Colonic mucosa (tissue), 4 donors: Measurements from ENCODE around the gene BORCS5. TPM values are rescaled to one million over a fixed set of nuclear protein-coding genes. Genes with fewer than 3 reads are reported as not detected.
"Not testable (repeated sequence)": the region's sequence is repeated elsewhere in the genome, so short reads cannot be mapped to it uniquely, and the experiment has no call there.

ENCODE experiments used
- DNase-seq: peaks from one replicate; pipeline ENCODE4 v3.0.0-alpha.2; 2020
- H3K27ac ChIP-seq: fragments of 200-600 bp; one replicate; pipeline ENCODE4 v1.8.0; 2021
- H3K27me3 ChIP-seq: fragments of 200-600 bp; one replicate; pipeline ENCODE4 v1.8.0; 2021
- H3K36me3 ChIP-seq: fragments of 200-600 bp; one replicate; pipeline ENCODE4 v1.8.0; 2021
- H3K4me1 ChIP-seq: fragments of 200-600 bp; one replicate; pipeline ENCODE4 v1.8.0; 2021; ENCODE audit warnings: mild to moderate bottlenecking
- H3K4me3 ChIP-seq: fragments of 200-600 bp; one replicate; pipeline ENCODE4 v1.8.0; 2021
- H3K9ac ChIP-seq, 2 donors: one replicate each; pipeline ENCODE4 v1.7.0; 2013; ENCODE audit warnings: control low read depth in 2 of 2, low read depth in 2 of 2, low read length in 2 of 2
- H3K9me3 ChIP-seq: fragments of 200-600 bp; one replicate; pipeline ENCODE4 v1.8.0; 2021
- intact Hi-C: fragments of 100-400 bp; cut with DNase I; formaldehyde crosslinking; loops from one replicate; pipeline ENCODE4 v1.14.1; 2022
- total RNA-seq, 2 donors: library from RNA; stranded (reverse); fragmentation: NEBNext Ultra II Directional in 1 of 2; extraction: Animal tissue kit (Norgen Biotek cat#: 25700) in 1 of 2; gene quantifications; one replicate each; pipeline ENCODE4 v1.2.1, GENCODE V29; 2021
- TF ChIP-seq, protein P1 (sequence below): fragments of 200-600 bp; IDR thresholded peaks from one replicate; pipeline ENCODE4 v1.8.0; 2022; ENCODE audit warnings: antibody characterized with exemption, mild to moderate bottlenecking
- donor health status: healthy.
- donor health status: DM: no; HTN: no; CAD: no.
- donor health status: DM: no; HTN: no; CAD: no.

The BORCS5 gene
- total RNA-seq, result 10 to 100 TPM; 10.7 to 12.4 TPM

DNA sequence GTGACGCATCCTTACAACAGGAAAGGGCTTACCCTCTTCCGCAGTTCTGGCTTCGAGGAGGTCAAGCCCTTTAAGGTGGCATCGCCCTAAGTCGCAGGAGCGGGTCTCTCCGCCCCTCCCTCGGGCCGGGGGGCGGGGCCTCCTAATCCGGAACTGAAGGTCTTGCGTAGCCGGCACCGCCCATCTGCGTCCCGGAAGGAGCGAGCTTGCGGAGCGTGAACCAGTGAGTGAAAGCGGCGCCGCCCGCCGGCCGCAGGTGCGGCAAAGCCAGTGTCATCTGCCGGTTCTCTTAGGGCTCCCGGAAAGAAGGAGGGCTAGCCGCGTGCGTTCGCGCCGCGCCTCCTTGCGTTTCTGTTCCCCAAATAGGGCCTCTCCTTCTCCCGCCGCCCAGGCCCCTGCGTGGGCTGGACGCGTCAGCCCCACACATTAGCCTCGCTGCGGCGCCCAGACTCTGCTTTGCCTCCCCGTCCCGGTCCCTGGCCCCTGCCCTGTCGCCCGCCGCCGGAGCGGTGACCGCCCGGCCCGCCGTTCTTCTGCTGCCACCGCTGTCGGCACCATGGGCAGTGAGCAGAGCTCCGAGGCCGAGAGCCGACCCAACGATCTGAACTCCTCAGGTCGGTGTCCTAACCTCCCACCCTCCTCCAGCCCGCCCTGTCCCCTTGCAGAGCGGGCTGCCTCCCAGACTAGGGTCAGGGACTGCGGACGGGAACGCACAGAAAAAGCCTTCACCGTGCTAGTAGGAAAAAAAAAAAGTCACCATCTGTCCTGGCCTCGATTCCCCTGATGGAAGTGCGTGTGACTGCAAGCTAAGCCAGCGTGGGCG, at the start of gene BORCS5:
Gene BORCS5, plus strand, starts transcription at position 183 of the 823 bp plus-strand sequence. Its CDS starts 374 bp downstream, at position 557.
- no peaks in the 10 kb centered on the region for H3K9me3 ChIP-seq
- TF ChIP-seq, protein P1, sequence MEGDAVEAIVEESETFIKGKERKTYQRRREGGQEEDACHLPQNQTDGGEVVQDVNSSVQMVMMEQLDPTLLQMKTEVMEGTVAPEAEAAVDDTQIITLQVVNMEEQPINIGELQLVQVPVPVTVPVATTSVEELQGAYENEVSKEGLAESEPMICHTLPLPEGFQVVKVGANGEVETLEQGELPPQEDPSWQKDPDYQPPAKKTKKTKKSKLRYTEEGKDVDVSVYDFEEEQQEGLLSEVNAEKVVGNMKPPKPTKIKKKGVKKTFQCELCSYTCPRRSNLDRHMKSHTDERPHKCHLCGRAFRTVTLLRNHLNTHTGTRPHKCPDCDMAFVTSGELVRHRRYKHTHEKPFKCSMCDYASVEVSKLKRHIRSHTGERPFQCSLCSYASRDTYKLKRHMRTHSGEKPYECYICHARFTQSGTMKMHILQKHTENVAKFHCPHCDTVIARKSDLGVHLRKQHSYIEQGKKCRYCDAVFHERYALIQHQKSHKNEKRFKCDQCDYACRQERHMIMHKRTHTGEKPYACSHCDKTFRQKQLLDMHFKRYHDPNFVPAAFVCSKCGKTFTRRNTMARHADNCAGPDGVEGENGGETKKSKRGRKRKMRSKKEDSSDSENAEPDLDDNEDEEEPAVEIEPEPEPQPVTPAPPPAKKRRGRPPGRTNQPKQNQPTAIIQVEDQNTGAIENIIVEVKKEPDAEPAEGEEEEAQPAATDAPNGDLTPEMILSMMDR, result no peak
- peak within 1 kb of the TSS; percentile 79 to 96 for H3K9ac ChIP-seq
- no peaks in the 10 kb centered on the region for H3K27me3 ChIP-seq
- no peaks in the 10 kb centered on the region for H3K36me3 ChIP-seq
- H3K4me3 ChIP-seq, result peak within 1 kb of the TSS; percentile 52
- intact Hi-C loops, result no loop called here
- H3K4me1 ChIP-seq, result no peaks in the 10 kb centered on the region
- H3K27ac ChIP-seq, result peak within 1 kb of the TSS; percentile 92
- peak; percentile 99 for DNase-seq

DNA sequence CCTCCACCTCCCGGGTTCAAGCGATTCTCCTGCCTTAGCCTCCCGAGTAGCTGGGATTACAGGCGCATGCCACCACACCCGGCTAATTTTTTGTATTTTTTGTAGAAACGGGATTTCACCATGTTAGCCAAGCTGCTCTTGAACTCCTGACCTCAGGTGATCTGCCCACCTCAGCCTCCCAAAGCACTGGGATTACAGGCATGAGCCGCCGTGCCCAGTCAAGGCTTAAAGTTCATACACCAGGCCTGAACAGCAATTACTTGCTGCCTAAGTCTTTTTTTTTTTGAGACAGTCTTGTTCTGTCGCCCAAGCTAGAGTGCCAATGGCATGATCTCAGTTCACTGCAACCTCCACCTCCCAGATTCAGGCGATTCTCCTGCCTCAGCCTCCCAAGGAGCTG, 46.2 kb upstream of the BORCS5 start:
- H3K9ac ChIP-seq, H3K9me3 ChIP-seq, H3K4me3 ChIP-seq, DNase-seq, H3K36me3 ChIP-seq, intact Hi-C loops, H3K27ac ChIP-seq, H3K4me1 ChIP-seq, H3K27me3 ChIP-seq: not testable (repeated sequence)

DNA sequence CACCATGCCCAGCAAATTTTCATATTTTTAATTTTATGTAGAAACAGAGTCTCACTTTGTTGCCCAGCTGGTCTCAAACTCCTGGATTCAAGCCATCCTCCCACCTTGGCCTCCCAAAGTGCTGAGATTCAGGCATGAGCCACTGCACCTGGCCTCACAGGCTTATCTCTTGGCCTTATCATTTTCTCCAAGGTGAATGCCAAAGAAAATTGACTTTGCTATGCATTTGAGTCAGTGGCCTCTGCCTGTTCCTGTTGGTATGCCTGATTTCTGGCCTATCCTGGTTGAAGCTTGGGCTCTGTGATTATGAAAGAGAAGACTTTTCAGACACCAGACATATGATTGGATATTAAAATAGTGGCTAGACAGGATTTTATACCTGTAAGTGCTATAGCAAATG, 41.0 kb upstream of the BORCS5 start:
- Histone ChIP-seq H3K4me3 (no peak overlapping the region), H3K36me3 (no peaks in the 10 kb centered on the region), H3K9ac (no peak overlapping the region), H3K9me3 (no peaks in the 10 kb centered on the region), H3K27ac (no peak overlapping the region), H3K4me1 (no peaks in the 10 kb centered on the region), H3K27me3 (no peaks in the 10 kb centered on the region)
- no peak for DNase-seq
- intact Hi-C loops, result no loop called here
- TF ChIP-seq, protein P1, result no peak

DNA sequence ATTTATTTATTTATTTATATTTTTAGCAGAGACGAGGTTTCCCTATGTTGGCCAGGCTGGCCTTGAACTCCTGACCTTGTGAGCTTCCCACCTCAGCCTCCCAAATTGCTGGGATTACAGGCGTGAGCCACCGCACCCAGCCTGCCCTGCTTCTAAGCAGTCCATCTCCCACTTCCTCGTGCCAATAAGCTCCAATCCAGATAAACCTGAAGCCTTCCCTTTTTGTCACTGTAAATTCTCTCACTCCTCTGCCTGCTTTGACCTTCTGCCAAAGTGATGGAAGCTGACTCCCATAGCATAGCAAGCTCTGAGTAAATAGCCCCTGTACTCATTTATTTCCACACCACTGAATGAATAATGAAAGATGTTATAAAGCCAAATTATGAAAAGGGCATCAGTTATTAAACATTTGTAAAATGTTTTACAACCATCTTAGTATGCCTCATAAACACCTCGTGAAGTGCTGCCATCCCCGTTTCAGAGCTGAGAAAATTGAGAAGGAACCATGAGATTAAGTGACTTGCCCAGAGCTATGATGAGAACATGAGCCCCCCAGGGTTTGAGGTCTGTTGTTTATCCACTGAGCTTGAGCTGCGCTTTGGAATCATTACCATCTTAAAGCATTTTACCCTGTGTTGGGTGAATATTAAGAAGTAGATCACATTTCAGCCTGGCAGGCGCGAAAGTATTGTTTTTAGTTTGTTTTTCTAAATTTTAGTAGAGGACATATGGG, 37.3 kb upstream of the BORCS5 start:
- H3K9ac ChIP-seq, result peak overlapping the region; percentile 24 to 28
- TF ChIP-seq, protein P1, result no peak
- no peaks in the 10 kb centered on the region for H3K27me3 ChIP-seq
- no peaks in the 10 kb centered on the region for H3K9me3 ChIP-seq
- peak; percentile 44 for DNase-seq
- H3K4me1 ChIP-seq, result no peaks in the 10 kb centered on the region
- no peak overlapping the region for H3K4me3 ChIP-seq
- H3K27ac ChIP-seq, result peak overlapping the region; percentile 3
- intact Hi-C loops, result no loop called here
- no peaks in the 10 kb centered on the region for H3K36me3 ChIP-seq

DNA sequence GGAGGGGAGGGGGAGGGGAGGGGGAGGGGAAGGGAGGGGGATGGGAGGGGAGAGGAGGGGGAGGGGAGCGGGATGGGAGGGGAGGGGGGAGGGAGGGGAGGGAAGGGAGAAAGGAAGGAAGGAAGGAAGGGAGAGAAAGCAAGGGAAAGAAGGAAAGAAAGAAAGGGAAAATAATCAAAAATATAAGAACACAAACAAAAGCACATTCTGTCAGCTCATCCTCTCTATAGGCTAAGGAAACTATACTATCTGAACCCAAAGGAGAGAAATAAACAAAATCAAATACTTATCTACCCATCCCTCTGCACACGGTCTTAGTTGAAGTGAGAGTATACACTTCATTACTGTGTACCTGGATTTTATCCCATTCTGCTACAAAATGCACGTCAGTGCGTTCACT, 33.8 kb upstream of the BORCS5 start:
- TF ChIP-seq, protein P1, result no peak
- Histone ChIP-seq H3K36me3 (no peaks in the 10 kb centered on the region), H3K4me1 (no peaks in the 10 kb centered on the region), H3K9me3 (no peaks in the 10 kb centered on the region), H3K9ac (no peak overlapping the region), H3K4me3 (no peak overlapping the region), H3K27ac (no peak overlapping the region), H3K27me3 (no peaks in the 10 kb centered on the region)
- intact Hi-C loops, result no loop called here
- no peak for DNase-seq

DNA sequence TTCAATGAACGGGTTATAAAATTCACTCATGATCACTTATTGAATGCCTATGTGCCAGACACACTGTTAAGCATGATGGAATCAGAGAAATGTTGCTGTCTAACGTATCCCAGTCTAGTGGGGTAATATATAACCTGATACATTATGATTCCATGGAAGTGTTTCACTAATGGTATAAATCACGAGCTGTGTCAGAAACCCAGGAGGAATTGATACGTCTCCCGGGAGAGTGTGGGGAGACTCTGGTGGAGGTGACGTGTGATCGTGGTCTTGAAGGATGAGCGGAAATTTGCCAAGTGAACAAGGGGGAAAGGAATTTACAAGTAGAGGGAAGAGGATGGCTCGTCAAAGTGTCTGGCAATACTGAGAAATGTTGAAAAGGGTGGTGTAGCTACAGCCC, 33.3 kb upstream of the BORCS5 start:
- no peaks in the 10 kb centered on the region for H3K4me1 ChIP-seq
- H3K27me3 ChIP-seq, result no peaks in the 10 kb centered on the region
- no peak overlapping the region for H3K4me3 ChIP-seq
- H3K9me3 ChIP-seq, result no peaks in the 10 kb centered on the region
- TF ChIP-seq, protein P1, result no peak
- H3K9ac ChIP-seq, result no peak overlapping the region
- no peak overlapping the region for H3K27ac ChIP-seq
- DNase-seq, result no peak
- H3K36me3 ChIP-seq, result no peaks in the 10 kb centered on the region
- intact Hi-C loops, result no loop called here
